ENCODE results near the gene ZNF439.
"Not testable (repeated sequence)": the region's sequence is repeated elsewhere in the genome, so short reads cannot be mapped to it uniquely, and the experiment has no call there.

ZNF439 gene

DNA sequence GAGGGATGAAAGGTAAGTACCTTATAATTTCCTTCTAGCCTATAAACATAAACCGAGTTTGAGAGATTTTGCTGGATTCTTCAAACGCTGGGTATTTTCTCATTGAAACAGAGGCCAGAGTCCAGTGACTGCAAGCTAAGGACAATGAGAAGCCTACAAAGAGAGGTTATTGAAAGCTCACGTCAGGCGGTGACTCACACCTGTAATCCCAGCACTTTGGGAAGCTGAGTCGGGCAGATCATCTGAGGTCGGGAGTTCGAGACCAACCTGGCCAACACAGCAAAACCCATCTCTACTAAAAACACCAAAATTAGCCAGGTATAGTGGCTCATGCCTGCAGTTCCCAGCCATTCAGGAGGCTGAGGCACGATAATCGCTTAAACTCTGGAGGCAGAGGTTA, 24.1 kb downstream of the ZNF439 start:
- DNase-seq = no peak

GRCh38 chr19:11873762-11874161, 25.2 kb downstream of the ZNF439 start:
- DNase-seq = no peak

DNA sequence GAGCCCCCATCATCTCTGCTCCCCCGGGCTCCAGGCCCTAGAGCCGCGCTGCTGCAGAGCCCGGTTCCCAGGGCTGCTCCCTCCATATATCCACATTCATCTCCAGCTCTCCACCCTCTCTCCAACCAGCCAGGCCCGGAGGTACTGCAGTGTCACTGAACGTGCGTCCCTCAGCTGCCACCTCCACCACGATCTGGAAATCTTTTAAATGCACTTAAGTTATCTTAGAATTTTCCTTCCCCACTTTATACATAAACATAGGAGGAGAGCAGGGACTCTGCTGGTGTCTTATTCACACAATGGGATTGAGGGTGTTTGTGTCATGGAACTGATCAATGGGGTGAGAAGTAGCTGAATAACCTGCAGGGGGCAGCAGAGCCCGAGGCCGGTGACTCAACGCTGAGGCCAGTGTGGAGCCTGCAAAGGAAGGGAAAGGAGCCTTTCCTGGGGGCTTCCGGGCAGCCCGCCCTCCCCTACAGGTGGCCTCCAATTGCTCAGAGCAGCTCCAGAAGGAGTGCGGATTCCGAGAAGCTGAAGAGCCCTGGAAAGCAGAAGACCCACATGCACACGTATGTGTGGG, 31.3 kb downstream of the ZNF439 start:
- not testable (repeated sequence) for DNase-seq

DNA sequence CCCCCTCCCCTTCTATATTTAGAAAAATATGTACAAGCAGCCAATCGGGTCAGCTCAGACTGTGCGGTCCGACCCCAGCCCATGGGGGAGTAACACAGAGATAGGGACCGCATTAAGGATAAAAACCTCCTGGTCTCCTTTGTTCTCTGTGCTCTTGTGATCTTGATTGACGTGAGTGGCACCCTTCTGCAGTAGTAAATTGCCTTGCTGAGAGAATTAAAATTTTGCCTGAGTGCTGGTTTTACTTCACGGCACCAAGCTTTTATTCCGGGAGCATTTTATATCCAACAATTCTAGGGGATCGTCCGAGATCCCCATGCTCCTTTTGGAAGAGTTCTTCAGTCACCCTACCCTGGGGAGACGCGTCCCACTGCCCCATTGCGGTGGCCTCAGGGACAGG, 32.1 kb downstream of the ZNF439 start:
- no peak for DNase-seq

- peak; percentile 8 to 75 for DNase-seq
Observed at GRCh38 chr19:11881151-11881800, 32.8 kb downstream of the ZNF439 start.

DNA sequence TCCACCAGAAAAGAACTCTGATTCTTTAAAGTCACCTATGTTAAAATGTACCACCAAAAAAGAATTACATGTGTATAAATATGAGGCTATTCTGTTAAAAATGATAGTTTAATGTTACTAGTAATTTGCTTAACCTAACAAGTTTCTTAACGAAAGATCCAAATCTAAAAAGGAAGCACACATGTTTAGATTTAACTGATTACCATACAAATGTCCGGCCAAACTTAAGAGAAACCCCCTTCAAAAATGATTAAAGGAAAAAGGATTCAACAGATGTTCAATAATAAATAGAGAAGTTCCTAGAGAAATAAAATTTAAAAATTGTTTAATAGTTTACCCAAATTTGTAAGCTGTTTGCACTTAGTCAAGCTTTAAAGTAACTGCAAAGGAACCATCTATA, 34.1 kb downstream of the ZNF439 start:
- DNase-seq = no peak

DNA sequence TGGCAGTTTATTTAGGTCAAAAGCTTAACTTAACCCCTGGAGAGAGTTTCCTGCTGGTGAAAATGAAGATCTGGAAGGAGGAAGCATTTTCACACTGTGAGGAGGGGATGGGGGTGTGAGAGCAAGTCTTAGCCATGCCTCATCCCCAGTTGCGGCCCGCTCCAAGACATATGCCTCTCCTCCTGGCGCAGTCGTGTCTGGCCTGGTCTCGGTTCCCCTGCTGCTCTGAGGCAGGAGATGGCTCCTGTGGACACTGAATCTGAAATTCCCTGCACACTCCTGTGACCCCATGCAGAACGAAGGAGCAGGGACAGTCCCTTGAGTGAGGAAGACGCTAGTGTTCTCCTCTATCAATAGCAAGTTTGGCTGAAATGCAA, 38.7 kb downstream of the ZNF439 start:
- DNase-seq = peak in 1 of 2 donors; percentile 1

- DNase-seq = peak; percentile 48 to 79
Observed at GRCh38 chr19:11887611-11888531, 39.3 kb downstream of the ZNF439 start, which contains the start of gene ZNF69. Gene ZNF69, plus strand, starts transcription at chr19:11887782. Its CDS starts 142 bp downstream, at chr19:11887924.

DNA sequence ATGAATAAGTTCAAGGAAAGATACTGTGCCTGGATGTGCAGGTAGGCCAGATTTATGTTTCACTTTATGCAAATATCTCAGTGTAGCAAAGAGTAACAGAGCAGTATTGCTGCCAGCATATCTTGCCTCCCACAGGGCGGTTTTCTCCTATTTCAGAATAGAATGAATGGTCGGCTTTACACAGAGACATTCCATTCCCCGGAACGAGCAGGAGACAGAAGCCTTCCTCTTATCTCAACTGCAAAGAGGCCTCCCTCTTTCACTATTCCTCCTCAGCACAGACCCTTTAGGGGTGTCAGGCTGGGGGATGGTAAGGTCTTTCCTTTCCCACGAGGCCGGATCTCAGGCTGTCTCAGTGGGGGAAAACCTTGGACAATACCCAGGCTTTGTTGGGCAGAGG, 41.4 kb downstream of the ZNF439 start:
- not testable (repeated sequence) for DNase-seq

GRCh38 chr19:11890634-11891033, 42.1 kb downstream of the ZNF439 start:
- no peak for DNase-seq

GRCh38 chr19:11894851-11895250, 46.3 kb downstream of the ZNF439 start:
- DNase-seq = no peak

DNA sequence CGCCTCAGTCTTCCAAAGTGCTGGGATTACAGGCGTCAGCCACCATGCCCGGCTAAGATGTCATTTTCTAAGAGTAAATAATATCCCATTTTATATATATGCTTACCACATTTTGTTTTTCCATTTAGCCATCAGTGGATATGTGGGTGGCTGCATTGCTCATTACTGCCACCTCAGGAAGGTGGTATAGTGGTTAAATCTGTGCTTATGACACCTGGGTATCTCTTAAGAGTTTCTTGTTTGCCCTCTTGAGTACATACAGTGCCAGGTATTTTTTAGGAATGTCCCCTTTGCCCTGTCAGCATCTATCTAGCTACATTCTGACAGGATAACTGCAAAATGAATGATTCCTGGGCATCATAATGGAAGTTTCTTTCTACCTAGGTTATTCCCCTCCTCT, 53.7 kb downstream of the ZNF439 start:
- DNase-seq = no peak

DNA sequence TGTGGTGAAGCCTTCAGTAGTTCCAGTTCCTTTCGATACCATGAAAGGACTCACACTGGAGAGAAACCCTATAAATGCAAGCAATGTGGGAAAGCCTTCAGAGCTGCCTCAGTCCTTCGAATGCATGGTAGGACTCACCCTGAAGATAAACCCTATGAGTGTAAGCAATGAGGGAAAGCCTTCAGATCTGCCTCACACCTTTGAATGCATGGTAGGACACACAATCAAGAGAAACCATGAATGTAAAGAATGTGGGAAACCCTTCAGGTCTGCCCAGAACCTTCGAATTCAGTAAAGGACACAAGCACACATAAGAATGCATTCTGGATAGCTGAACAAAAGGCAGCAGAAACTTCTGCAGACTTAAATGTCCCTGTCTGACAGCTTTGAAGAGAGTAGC, 57.4 kb downstream of the ZNF439 start:
- DNase-seq = no peak

DNA sequence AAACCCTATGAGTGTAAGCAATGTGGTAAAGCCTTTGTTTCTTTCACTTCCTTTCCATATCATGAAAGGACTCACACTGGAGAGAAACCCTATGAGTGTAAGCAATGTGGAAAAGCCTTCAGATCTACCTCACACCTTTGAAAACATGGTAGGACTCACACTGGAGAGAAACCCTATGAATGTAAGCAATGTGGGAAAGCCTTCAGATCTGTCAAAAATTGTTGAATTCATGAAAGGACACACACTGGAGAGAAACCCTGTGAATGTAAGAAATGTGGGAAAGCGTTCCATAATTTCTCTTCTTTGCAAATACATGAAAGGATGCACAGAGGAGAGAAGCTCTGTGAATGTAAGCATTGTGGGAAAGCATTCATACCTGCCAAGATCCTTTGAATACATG, 63.4 kb downstream of the ZNF439 start:
- DNase-seq = not testable (repeated sequence)

DNA sequence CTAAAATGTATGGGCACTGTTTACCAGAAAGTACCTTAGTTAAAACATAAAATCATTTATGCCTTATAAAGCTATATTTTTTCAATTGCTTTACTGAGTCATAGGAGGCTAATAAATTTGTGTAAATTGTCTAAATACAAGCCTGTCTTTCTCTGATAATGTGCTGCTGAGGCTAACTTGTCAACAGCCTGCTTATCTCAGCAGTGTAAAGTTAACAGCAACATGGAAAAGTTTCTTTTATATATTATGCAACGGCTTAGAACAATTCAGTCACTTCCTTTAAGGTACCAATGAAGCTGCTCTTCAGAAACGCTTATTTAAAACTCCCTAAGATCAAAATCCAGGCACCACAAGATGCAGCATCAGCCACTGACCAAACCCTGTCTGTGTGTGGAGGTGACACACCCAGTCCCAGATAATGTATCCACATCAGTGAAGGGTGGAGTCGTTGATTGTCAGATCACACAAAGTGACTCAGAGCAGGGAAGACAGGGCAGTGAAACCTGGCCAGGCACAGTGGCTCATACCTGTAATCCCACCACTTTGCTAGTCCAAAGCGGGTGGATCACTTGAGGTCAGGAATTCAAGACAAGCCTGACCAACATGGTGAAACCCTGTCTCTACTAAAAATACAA, 66.0 kb downstream of the ZNF439 start:
- DNase-seq = not testable (repeated sequence)
